RKO (cell line): ENCODE results near the gene NCKAP5.

Source experiments
- DNase-seq: peaks from one replicate; pipeline ENCODE4 v3.0.0-alpha.2; 2016; ENCODE audit warnings: low spot score

Gene NCKAP5

DNA sequence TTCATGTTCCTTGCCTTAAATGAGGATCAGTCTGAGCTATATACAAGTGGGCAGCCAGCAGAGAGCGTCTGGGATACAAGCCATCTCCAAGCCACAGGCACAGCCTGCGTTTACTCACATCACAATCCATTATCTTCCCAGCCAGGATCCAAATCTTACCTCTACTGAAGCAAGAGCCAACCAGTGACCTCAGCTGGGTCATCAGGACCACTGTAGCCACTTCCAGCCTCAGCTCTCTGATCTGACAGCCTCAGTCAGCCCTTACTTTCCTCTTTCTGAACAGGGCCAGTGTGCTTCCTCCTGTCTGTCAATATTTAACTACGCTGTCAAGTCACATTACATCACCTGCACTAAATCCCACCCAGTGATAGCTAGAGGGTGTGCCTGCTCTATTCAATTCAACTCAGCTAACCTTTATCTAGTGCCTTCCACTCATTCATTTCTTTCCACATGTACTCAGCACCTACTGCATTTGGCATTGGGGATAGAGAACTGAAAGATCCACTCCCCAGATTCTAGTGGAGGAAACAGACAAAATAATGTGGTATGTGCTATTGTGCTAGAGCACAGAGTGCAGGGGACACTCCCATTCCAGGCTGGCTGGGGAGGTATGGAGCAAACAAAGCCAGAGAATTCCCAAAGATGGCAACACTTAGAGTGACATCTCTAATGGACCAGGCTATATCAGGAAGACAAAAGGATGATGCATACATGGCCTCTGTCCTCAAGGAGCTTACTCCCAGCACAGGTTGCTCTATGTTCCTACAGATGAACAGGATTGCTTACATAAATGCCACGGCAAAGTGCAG is 146.5 kb downstream of the NCKAP5 start:
- no peak for DNase-seq

DNA sequence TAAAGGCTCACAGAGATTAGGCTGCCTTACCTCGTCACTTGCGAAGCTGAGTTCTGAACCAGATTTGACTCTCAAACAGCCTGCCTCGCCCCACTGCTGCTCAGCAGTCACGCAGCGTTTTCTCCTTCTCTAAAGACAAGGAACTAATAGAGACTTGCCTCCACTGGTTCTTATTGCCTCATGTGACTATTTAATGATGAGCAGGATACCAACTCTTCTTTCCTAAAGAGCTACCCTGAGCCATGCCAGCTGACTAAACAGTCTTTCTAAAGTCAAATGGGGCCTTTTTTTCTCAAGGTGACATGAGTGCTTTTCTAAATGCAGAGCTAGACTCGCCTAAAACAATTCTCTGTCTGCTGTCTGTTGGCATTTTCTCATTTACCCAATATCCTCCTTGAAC is 147.5 kb downstream of the NCKAP5 start:
- no peak for DNase-seq

DNA sequence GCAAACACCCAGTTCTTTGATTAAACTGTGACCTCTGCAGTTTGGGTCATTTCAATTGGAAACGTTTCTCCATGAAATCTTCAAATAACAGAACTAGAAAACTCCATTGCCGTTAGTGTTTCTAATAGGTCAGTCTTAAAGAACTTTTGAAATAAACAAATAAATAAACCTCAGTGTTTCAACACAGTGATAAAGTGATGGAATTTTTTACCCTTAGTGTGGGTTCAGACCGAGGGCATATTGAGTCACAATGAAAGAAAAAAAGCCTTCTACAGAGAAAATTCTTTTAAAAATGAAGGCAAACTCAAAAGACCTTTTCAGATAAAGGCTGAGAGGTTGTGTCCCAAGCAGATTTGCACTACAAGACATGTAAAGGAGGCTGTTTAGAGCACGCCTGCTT is 149.6 kb downstream of the NCKAP5 start:
- DNase-seq: no peak

DNA sequence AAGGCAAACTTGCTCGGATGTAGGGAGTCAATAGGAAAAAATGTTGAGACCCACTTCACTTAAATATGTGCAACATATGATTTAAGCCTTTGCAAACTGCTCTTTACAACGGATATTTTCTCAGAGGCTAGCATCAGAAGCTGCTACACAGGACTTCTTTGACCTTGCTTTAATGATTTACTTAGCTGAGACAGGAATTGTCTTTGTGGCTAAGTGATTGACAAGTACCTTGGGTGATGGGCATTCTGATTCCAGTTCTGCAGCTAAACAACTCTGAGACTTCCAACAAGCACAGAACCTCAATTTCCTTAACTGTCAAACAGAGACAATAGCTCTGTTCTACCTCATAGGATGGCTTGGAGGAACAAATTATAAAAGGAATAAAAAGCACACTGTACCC is 150.2 kb downstream of the NCKAP5 start:
- DNase-seq: no peak

DNA sequence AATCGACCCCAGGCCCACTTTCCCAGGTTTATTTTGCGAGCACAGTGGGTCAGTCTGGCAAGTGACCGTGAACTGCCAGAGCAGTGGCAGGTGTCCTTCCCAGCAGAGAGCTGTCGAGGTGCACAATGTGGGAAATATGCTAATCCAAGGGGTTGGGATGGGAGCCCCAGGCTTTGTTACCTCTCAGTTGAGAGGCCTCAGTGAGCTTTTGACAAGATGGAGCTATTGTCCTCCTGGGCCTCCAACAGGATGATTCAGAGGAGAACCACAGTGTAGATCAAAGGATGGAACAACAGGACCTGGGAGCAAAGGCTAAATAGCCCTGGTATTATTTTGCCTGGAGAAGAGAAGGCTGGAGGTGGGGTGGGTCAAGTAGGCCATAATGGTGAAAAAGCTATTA is 150.8 kb downstream of the NCKAP5 start:
- DNase-seq: no peak

DNA sequence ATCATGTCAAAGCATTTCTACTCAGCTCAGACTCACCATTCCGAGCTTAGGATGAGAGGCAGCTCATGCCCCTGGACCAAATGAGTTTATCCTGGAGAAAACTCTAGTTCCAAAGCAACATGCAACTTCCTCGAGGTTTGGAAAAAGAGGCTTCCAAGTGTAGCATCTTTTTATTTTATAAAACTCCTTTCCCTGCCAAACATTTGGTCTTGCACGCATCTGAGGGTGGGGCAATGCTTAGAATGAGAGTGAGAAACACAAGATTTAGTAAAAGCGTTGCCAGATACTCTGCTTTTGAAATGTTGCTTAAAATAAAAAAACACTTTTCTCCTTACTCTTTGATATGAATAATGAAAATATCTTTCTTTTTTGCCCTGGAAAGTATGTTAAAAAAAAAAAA is 151.5 kb downstream of the NCKAP5 start:
- no peak for DNase-seq

DNA sequence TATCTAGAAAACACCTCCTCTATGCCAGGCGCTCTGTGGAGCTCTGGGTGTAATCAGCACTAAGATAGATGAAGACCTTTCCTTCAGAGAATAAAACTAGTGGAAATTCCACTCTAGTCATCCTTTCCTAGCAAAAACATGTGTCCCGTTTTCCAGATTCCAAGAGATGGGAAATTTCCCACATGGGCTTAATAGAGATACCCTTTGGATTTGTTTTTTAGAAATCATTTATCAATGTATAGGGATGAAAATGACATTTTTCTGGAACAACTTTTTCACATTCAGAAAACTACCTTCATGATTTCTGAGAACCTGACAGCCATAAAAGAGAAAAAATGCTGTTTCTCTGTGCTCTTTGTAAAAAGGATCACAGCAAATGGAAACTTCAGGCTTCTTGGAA is 152.1 kb downstream of the NCKAP5 start:
- no peak for DNase-seq

DNA sequence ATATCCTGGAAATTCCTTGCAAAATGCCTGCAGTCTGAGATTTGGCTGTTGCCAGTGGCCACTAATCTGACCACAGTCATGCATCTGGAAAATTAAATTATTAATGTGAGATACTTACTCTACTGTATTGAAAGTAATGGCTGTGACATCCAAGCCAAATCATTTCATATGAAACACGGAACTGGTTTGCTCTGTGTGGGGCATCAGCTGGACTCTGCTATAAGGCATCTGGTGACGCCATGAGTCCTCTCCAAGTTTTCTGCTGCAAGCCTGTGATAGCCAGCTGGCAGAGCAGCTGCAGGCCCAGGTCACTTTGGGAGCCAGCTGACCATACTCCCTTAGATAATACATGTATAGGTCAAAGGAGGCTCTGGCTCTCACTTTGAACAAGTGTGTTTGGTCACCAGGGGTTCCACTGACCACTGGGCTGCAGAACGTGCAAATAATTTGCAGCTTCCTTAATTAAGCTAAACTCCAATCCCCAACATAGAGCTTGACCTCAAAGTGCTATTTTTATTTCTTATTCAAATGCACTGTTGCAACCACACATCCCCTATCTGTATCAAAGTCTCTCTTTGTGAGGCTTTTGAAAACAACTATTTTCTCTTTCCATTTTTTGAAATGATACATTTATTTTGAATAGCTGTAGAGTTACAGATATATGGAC is 152.9 kb downstream of the NCKAP5 start:
- no peak for DNase-seq

DNA sequence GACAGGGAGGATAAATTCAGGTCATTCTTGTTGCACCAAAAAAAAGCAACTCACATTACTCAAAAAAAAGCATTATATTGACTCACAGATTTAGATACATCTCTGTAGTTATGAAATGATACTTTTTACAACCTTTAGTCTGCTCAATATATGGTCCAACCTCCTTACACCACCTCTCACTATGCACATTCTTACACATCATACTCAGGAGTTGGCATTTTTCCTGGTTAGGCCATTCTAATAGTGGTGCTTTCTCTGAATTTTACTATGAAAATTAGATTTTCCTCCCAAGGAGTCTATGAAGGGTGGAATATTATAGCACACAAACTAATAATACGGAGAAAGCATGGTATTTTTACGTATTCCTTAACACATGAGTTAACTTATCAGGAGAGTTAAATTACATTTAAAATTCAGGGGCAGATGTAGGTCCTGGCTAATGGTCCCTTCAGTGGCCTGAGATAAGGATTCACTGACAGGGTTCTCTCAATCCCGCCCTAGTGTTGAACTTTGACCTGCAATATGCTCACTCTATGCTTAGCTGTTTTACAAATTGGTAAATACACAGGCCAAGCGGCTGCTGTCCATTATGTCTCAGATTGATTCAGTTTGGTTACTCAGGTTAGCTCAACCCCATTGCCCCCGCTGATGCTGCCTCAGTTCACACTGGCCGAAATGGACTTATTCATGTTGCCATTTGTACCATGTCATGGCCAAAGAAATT is 153.6 kb downstream of the NCKAP5 start:
- no peak for DNase-seq

DNA sequence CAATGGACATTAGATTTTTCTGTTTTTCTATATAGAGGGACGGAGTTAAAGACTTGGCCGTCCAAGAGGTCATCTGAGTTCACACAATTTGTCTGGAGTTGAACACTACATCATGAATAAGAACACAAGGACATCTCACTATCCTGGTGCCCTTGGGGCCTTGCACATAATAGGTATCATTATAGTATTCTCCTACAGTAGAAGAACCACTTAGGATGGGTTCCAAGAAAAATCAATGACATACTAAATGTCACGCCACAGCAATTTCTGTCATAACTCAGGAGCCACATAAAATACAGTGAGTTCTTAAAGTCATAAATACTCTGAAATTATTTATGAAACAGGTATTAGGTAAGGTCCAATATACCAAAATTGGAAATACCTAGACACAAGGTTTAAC is 154.4 kb downstream of the NCKAP5 start:
- no peak for DNase-seq

DNA sequence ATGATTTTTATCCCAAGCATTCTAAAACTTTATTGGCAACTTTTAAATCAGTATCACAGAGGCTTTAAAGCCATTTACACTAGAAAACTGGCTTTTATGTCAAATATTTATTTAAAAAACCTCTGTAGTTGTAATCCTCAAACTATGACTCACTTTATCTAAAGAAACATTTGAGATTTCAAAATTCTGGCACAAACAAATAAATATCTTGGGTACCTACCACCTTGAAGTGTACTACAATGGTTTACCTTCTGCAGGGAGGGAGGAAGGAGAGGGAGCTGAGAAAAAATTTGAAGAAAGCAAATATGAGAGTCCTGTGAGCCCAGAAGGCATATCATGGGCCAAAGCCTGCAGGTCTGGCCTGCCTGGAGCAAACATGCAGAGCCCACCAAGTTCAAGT is 155.6 kb downstream of the NCKAP5 start:
- DNase-seq: no peak

DNA sequence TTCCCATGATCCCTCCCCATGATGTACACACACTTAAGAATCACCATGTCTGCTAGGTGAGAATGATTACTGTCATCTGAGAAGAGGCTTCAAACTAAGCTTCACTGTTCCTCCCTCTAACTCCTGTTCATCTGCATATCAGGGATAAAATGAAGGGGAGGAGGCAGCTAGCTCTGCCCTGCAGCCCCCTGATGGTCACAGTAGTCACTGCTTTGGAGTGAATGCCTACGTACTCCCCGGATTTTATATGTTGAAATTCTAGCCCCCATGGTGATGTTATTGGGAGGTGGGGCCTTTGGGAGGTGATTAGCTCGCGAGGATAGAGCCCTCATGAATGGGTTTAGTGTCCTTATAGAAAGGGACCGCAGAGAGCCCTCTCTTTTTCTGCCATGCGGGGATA is 156.4 kb downstream of the NCKAP5 start:
- no peak for DNase-seq

DNA sequence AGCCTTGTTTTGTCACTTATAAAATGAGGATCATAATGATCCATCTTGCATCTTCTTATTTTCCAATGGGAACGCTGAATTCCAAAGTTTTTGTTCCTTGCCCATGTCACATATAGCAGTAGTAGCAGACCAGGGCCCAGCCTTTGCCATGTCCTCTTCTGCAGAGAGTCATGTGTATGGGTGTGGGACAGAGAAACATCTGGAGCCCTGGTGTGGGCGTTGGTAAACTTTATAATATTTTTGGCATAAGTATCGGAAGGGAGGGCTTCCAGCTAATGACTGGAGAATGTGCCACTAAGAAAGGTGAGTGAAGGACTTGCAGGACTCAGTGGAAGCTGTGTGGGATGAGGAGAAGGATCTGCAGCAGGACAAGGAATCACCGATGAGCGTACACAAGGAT is 157.2 kb downstream of the NCKAP5 start:
- DNase-seq: no peak

DNA sequence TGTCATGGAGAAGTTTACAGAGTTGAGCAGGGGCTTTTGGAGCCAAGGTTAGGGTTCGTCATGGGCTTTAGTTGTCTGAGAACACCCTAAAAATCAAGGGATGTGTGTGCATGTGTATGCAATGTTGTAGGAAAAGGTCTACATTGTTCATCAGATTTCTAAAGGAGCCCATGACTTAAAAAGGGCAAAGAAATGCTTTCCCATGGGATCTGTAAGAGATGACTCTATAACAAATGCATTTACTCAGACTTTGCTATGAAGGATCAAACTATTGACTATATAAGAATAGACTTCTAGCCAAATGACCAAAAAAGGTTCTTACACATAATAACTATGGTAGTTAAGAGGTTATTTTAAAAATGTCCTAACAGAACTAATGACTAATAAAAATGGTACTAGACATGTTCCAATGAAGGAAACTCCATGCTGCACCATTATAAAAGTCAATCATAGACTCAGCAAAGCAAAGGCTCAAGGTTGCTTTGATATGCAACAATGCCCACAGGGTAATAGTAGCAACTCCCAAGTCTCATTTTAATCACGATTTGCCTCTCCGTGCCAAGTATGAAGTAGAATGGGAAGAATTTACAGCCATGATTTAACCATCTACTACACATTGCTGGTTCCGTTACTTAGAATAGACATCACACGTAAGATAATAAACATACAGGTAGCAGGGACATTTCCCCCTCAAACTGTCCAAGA is 158.5 kb downstream of the NCKAP5 start:
- DNase-seq: no peak

DNA sequence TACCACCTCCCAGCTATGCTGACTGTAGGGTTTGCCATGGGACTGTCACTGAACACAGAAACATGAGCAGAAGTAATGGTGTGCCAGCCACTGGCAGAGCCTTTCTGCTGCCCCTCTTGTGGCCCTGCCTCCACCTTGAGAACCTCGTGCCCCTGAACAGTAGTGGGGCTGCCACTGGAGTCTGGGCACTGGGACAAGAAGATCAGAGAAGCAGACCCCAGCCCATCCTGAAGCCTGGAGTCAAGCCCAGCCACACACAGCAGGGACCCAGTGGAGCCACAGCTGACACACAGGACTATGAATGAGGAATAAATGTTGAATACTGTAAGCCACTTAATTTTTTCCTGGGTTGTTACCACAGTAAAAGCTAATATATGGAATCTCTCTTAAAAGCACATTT is 159.6 kb downstream of the NCKAP5 start:
- DNase-seq: no peak

DNA sequence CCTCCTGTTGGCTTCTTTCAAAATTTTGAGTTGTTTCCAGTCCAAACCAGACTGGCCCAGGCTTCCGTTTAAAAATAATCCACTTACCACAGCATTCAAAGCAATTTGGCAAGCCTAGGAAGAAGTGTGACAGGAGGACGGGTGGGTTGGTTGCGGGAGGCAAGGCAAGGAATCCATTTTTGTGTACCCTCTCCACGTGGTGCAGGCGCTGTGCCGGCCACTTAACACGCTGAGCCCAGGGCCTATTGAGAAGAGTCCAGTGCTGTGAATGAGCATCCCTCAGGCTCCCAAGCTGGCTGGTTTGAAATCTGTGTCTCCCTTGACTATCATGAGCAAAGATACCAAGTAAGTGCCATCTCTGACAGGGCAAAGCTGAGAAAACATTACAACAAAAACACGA is 160.9 kb downstream of the NCKAP5 start:
- DNase-seq: no peak

DNA sequence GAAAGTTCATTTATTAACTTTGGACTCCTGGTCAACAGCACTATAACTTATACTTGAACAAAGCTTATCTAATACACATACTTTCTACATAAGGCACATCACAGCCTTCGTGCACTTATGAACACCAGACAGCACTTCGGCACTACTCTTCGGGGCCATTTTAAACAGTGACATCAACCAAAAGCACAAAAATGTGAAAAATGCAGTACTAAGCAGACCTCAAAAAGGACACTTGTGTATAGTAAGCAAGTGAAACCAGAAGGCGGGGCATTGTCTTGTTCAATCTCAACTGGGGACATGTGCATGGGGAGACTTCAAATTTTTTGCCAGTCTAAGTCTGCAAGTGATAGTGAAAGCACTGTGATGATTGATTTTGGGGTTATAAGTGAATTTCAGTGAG is 163.0 kb downstream of the NCKAP5 start:
- DNase-seq: no peak

DNA sequence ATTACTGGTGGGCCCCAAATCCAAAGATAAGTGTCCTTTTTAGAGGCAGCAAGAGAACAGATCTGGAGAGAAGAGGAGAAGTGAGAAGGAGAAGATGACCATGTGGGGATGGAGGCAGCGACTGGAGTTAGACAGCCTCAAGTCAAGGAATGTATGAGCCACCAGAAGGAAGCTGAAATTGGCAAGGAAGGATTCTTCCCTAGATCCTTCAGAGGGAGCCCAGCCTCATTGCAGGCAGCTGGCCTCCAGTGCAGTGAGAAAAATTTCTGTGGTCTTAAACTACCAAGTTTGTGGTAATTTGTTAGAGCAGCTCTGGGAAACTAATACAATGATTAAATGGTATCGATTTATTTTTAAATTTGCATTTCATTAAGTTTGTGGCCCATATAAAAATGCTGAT is 167.9 kb downstream of the NCKAP5 start:
- DNase-seq: no peak

DNA sequence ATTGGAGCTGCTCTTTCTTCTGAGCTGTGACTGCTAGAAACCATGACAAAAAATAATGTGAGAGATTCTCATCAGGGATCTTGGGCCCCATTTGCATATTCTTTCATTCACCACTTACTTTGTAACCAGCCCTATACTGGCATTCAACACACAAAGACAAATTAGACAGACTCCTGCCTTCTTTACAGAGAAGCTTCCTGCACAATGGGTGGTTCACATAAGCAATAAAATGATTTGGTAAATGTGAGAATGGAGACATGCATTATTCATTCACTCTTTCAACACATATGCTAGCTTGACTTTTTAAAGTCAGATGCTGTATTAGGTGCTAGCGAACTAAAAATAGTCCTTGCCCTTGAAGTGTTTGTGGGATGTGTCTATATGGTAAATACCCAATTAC is 174.4 kb downstream of the NCKAP5 start:
- DNase-seq: no peak

DNA sequence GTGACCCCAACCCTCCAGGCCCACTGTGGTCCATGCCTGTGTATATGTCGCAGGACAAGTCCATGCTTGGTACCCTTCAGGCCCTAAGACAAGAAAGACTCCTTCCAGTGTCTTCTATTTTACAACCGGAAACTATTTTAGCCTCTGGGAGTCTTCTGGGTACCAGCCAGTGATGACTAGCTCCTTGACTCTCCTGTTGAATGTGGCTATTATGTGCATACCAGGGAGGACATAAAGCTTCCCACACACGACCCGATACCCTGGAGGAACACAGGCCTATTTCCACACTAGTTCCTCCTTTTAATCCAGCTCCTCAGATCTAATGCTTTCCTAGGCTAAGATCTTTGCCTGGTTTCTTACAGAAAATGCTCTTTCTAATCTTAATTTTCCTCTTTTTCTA is 178.1 kb downstream of the NCKAP5 start:
- DNase-seq: no peak

DNA sequence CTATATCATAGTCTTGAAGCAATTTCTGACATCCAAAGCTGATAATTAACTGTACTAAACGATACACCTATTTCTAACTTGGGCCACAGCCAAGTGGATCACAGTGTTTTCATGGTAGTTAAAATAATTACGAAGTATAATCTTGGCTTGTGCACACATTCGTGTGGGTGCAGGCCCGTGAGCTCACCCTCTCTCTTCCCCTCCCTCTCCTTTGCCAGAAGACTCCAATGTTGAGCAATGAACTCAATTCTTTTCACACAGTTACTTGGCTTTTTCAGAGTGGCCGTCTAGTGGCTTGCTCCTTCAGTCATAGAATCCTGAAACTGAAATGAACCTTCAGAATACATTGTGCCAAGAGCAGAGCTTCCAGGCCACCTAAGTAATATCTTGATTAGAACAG is 178.7 kb downstream of the NCKAP5 start:
- no peak for DNase-seq

DNA sequence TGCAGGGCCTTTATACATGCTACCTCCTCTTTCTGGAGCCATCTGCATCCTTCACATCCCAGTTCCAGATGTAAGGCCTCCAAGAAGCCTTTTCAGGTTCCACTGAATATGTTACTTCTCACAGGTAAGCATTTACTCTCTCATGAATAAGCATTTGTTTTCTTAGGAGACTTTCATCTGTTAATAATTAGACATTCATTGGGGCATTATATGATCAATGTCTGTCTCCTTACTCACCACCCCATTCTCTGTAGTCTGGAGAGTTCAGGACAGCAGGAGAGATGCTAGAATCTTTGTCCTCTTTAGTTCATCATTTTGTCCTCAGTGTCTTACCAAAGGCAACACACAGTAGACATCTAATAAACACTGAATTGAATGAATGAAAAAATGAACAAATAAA is 185.7 kb downstream of the NCKAP5 start:
- no peak for DNase-seq

DNA sequence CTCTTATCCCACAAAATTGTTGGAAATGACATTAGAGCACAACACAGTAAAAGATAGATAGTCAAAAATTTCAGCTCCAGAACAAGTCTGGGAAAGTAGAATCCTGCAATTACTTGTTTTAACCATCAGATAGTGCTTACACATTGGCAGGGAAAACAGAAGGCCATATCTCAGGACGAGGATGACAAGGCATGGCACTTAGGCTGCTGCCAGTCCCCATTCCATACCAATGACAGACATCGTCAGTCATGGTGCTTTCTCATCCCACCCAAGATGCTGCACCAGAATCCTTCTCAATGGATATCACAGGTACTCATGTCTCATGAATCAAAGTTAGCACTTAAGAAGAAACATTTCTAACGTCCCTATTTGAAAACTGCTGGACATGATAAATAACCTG is 187.3 kb downstream of the NCKAP5 start:
- DNase-seq: no peak
